Measurements from ENCODE around the gene FNIP1.

DNA sequence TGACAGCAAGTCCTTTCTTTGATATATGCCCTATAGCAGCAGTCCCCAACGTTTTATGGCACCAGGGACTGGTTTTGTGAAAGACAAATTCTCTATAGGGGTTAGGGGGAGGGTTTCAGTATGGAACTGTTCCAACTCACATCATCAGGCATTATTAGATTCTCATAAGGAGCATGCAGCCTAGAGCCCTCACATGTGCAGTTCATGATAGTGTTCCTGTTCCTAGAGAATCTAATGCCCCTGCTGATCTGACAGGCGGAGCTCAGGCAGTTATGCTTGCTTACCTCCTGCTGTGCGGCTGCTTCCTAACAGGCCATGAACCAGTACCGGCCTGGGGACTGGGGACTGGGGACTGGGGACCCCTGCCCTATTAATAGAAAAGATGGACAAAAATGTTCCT, 159.1 kb downstream of the FNIP1 start:
- TF ChIP-seq, protein P1, sequence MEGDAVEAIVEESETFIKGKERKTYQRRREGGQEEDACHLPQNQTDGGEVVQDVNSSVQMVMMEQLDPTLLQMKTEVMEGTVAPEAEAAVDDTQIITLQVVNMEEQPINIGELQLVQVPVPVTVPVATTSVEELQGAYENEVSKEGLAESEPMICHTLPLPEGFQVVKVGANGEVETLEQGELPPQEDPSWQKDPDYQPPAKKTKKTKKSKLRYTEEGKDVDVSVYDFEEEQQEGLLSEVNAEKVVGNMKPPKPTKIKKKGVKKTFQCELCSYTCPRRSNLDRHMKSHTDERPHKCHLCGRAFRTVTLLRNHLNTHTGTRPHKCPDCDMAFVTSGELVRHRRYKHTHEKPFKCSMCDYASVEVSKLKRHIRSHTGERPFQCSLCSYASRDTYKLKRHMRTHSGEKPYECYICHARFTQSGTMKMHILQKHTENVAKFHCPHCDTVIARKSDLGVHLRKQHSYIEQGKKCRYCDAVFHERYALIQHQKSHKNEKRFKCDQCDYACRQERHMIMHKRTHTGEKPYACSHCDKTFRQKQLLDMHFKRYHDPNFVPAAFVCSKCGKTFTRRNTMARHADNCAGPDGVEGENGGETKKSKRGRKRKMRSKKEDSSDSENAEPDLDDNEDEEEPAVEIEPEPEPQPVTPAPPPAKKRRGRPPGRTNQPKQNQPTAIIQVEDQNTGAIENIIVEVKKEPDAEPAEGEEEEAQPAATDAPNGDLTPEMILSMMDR (IDR thresholded peaks at IDR 0.05): no peak
- TF ChIP-seq POLR2A (IDR thresholded peaks at IDR 0.05) (no peak), POLR2AphosphoS5 (IDR thresholded peaks at IDR 0.05) (no peak)
